GM12801 (cell line): Measurements from ENCODE around the gene BCR.

ENCODE experiments used
- TF ChIP-seq, protein P1 (sequence below): IDR thresholded peaks from one replicate; pipeline ENCODE4 v1.5.1; 2011; ENCODE audit warnings: control low read depth; ENCODE audit not compliant: insufficient read length; ENCODE audit errors: extremely low read depth

BCR gene

DNA sequence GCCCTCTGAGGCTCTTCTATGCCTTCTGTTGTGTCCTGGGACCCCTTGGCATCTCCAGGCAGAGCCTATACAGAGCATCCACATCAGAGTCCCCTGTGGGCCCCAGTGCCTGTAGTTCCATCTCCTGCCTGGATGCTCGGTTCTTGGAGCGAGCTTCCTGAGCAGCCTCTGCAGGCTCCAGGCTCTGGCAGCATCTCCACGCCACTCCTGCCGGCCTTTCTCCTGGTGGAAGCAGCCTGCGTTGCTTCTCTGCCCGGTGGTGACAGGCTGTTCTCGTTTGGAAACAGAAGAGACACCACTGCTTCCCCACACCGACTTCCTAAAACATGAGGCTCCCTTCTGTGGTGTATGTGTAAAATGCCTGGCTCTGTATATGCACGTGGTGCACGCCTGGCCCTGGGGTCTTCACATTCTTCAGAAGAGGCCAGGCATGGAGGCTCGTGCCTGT, 52.8 kb downstream of the BCR start:
- TF ChIP-seq, protein P1, sequence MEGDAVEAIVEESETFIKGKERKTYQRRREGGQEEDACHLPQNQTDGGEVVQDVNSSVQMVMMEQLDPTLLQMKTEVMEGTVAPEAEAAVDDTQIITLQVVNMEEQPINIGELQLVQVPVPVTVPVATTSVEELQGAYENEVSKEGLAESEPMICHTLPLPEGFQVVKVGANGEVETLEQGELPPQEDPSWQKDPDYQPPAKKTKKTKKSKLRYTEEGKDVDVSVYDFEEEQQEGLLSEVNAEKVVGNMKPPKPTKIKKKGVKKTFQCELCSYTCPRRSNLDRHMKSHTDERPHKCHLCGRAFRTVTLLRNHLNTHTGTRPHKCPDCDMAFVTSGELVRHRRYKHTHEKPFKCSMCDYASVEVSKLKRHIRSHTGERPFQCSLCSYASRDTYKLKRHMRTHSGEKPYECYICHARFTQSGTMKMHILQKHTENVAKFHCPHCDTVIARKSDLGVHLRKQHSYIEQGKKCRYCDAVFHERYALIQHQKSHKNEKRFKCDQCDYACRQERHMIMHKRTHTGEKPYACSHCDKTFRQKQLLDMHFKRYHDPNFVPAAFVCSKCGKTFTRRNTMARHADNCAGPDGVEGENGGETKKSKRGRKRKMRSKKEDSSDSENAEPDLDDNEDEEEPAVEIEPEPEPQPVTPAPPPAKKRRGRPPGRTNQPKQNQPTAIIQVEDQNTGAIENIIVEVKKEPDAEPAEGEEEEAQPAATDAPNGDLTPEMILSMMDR, result no peak

DNA sequence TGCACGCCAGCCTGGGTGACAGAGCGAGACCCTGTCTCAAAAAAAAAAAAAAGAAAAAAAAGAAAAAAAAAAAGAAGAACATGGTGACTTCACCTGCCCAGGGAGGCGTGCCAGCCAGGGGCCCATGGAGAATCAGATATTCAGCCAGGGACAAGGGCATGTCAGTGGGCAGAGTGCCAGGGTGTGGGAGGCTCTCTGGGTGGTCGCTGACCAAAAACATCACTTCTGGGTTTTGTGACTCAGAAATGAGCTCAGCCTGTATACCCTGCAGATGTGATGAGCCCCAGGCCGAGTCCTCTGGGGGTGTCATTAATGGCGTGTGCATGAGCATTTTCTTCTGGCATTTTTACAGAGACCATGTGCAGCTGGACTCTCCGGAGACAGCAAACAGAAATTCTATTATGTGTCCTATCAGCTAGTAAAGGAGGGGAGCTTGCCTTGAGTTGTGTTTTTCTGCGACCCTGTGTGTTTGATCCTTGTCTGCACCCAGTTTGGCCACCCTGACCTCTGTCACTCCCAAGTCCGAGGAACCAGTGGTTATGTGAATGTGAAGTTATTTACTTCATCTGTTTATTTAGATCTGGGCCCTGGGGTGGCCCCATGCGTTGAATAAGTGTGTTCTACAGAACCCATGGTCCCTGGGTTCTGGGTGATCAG, 53.6 kb downstream of the BCR start:
- TF ChIP-seq, protein P1, result no peak

DNA sequence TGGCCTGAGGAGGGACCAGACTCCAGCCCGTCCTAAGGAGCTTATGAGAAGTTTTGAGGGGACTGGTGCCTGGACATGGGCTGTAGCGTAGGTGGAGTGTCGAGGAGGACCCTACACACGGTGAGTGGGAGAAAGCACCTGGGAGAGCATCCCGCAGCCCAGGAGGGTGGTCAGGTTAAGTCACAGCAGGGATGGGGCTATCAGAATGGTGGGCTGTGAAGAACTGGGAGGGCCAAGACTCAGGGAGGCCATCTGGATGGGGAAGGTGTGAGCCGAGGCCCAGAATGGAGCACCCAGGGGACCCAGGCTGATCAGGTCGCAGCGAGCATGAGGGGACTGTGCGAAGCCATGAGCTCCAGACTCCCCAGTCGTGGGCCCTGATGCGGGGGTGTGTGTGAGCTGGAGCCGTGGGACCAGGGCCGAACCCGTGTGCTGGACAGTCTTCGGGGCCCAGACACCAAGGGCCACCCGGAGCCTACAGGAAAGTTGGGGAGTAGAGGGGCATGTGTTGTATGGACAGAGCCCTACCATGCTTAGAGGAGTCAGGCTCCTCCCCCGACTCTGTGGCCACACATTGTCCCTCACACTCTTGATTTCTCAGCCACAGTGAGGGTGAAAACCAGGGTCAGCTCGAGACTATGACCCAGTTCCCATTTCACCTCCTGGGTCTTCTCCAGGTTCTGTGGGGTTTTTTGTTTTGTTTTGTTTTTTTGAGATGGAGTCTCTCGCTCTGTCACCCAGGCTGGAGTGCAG, 54.3 kb downstream of the BCR start:
- TF ChIP-seq, protein P1, result no peak

DNA sequence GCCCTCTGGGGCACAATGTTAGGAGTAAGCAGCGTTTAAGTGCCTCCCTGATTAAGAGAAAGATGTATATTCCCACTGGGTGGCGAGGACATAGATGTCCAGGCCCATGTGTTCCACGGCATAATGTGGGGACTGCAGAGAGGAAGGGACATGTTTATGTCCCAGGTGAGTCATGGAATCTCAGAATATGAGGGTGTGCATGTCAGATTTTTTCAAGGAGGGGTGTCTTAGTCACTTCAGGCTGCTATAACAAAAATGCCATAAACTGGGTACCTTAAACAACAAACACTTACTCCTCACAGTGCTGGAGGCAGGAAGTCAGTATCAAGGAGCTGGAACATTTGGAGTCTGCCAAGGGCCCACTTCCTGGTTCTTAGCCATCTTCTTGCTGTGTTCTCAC, 55.1 kb downstream of the BCR start:
- TF ChIP-seq, protein P1, result no peak

DNA sequence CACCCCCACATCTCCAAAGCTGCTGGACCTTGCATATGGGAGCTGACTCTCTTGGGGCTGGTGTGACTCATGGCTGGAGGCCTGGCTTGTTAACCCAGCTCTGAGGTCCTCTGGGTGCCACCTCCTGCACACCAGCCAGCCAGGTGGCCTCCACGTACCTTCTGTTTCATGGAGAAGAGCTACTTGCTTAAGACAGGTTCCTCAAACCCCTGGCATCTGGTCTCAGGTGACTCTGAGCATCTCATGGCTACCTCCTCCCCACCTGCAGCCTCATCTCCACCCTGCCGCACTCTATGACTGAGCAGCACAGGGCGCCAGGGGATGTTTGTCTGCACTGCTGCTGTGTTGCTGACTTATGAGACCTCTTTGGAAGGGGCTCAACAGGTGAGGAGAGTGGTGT, 55.7 kb downstream of the BCR start:
- TF ChIP-seq, protein P1, result no peak

DNA sequence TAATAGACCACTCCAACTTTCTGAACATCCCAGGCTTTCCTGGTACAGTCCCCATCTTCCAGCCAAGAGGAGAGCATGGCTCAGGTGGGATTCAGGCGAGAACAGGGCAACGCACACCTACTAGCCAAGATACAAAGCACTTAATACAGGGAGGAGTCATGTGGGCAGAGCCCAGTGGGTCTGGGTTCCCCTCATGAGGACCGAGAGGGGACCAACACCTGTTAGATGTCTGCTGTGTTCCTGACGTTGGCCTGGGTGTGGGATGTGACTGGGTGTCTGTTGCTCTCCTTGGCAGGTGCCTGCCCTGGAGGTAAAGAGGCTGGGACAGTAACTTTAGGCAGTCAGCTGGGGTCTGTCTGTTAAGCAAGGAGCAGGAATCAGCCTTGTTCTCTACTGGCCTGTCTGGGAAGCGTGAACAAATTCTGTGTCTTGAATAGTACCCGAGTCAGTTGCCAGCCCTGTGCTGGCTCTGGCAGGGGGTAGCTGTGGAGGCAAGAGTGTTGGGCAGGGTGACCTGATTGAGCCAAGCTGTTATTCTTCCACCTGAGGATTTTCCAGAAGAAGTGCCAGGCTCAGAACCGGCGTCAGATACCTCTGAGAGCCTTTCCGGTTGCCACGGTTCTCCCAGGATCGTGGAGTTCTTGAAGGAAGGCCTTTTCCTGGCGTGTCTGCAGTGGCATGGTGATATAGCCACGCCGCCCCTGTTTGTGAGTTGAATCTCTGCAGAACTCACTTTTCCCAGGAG, 56.3 kb downstream of the BCR start:
- TF ChIP-seq, protein P1, result no peak

DNA sequence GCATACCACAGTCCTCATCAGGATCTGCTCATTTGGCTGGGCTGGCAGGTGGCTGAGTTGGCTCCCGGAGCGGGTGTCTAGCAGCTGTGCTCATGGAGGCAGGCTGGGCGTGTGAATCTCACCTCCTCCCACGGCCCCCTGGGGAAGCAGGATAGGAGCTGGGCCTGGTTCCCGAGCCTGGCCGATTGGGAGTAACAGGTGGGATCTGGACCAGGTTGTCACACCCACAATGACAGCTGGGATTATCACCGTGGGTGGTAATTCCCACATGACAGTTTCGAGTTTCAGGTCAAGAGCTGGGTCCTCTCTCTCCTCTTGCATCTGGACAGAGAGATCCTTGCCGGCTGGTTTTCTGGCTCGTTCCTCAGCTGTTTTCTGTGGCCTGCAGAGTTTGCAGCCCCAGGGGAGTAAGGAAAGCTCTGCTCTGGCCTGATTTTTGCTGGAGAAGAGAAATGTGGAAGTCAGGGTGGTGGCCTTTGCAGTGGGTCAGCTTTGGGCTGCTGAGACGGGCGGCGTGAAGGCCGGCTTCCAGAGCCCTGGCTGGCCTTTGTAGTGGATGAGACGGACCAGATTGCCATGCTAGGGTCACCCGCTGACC, 57.0 kb downstream of the BCR start:
- TF ChIP-seq, protein P1, result no peak
